Fibroblast of the aortic adventitia (primary cell): ENCODE measurements around the gene DRAXIN. TPM values are rescaled to one million over a fixed set of nuclear protein-coding genes. Genes with fewer than 3 reads are reported as not detected.
"Not testable (repeated sequence)": the region's sequence is repeated elsewhere in the genome, so short reads cannot be mapped to it uniquely, and the experiment has no call there.

Source experiments
- DNase-seq: peaks from one replicate; pipeline ENCODE4 v3.0.0-alpha.2; 2010; ENCODE audit warnings: low read depth
- H3K4me3 ChIP-seq: 2 replicates; pipeline ENCODE4 v1.5.1; 2011; ENCODE audit warnings: low read depth, mild to moderate bottlenecking, control low read depth, low read length, moderate library complexity
- CTCF ChIP-seq: IDR thresholded peaks from 2 replicates; pipeline ENCODE4 v1.5.1; 2011; ENCODE audit warnings: mild to moderate bottlenecking, low read length, control low read depth, inconsistent platforms; ENCODE audit not compliant: insufficient read depth
- total RNA-seq: library from RNA; depleted of rRNA; stranded (reverse); fragments of >200 nt; gene quantifications from 2 replicates; pipeline ENCODE4 v1.2.3, GENCODE V29; 2012; ENCODE audit warnings: low replicate concordance

The DRAXIN gene
- total RNA-seq, result 2.4 TPM in 1 of 2 replicates, not detected in the other

GRCh38 chr1:11691302-11691914 is at the start of gene DRAXIN:
Gene DRAXIN, plus strand, starts transcription at chr1:11691710. Its CDS starts 14,549 bp downstream, at chr1:11706259.
- H3K4me3 ChIP-seq, result peak within 1 kb of the TSS; percentile 31
- DNase-seq, result no peak
- TF ChIP-seq CTCF, result no peak

GRCh38 chr1:11641776-11642305 is 49.7 kb upstream of the DRAXIN start:
- TF ChIP-seq CTCF, result no peak
- H3K4me3 ChIP-seq, result no peak overlapping the region
- DNase-seq, result no peak

- DNase-seq, result peak; percentile 75
- peak; percentile 100 for TF ChIP-seq CTCF
- not testable (repeated sequence) for H3K4me3 ChIP-seq
Measured at GRCh38 chr1:11642418-11643017, 49.0 kb upstream of the DRAXIN start.

- H3K4me3 ChIP-seq, result no peak overlapping the region
- no peak for TF ChIP-seq CTCF
- no peak for DNase-seq
Measured at GRCh38 chr1:11643782-11644181, 47.7 kb upstream of the DRAXIN start.

- no peak overlapping the region for H3K4me3 ChIP-seq
- no peak for TF ChIP-seq CTCF
- no peak for DNase-seq
Measured at GRCh38 chr1:11645270-11645669, 46.2 kb upstream of the DRAXIN start.

- no peak overlapping the region for H3K4me3 ChIP-seq
- TF ChIP-seq CTCF, result peak; percentile 84
- peak; percentile 71 for DNase-seq
Measured at GRCh38 chr1:11645670-11646265, 45.7 kb upstream of the DRAXIN start.
